IMR-90 (cell line): Measurements from ENCODE around the gene HPSE2.

ENCODE experiments used
- POLR2A ChIP-seq: IDR thresholded peaks from 2 replicates; pipeline ENCODE4 v1.6.1; 2012; ENCODE audit warnings: mild to moderate bottlenecking, low read depth, low read length
- RAD21 ChIP-seq: IDR thresholded peaks from 2 replicates; pipeline ENCODE4 v1.6.1; 2012; ENCODE audit warnings: low read length, improper control_type of control experiment
- TF ChIP-seq, protein P1 (sequence below): conservative IDR thresholded peaks from 2 replicates; pipeline ENCODE4 v1.5.1; 2012; ENCODE audit warnings: mild to moderate bottlenecking, low read depth, low read length, improper control_type of control experiment

DNA sequence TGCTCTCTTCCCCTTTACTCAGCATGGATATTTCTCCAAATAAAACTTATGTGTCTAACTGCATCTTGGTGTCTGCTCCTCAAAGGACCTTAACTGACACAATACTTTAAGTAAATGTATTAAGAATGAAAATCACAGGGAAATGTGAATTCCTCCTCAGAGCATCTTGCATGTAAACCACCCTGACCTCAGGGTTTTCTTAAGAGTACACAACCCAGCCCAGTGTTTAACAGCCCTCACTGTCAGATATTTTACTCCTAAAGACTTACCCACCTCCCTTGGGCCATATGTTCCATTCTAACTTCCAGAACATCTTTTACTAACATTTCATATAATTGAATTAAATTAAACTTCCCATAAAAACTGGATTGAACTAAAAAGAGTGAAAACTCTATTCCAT, 315.3 kb downstream of the HPSE2 start:
- TF ChIP-seq, protein P1, sequence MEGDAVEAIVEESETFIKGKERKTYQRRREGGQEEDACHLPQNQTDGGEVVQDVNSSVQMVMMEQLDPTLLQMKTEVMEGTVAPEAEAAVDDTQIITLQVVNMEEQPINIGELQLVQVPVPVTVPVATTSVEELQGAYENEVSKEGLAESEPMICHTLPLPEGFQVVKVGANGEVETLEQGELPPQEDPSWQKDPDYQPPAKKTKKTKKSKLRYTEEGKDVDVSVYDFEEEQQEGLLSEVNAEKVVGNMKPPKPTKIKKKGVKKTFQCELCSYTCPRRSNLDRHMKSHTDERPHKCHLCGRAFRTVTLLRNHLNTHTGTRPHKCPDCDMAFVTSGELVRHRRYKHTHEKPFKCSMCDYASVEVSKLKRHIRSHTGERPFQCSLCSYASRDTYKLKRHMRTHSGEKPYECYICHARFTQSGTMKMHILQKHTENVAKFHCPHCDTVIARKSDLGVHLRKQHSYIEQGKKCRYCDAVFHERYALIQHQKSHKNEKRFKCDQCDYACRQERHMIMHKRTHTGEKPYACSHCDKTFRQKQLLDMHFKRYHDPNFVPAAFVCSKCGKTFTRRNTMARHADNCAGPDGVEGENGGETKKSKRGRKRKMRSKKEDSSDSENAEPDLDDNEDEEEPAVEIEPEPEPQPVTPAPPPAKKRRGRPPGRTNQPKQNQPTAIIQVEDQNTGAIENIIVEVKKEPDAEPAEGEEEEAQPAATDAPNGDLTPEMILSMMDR: no peak
- TF ChIP-seq RAD21 (no peak), POLR2A (no peak)
